ENCODE results near the gene NQO2.

GRCh38 chr6:2976060-2976459 lies 23.6 kb upstream of the NQO2 start:
- TF ChIP-seq, protein P1, sequence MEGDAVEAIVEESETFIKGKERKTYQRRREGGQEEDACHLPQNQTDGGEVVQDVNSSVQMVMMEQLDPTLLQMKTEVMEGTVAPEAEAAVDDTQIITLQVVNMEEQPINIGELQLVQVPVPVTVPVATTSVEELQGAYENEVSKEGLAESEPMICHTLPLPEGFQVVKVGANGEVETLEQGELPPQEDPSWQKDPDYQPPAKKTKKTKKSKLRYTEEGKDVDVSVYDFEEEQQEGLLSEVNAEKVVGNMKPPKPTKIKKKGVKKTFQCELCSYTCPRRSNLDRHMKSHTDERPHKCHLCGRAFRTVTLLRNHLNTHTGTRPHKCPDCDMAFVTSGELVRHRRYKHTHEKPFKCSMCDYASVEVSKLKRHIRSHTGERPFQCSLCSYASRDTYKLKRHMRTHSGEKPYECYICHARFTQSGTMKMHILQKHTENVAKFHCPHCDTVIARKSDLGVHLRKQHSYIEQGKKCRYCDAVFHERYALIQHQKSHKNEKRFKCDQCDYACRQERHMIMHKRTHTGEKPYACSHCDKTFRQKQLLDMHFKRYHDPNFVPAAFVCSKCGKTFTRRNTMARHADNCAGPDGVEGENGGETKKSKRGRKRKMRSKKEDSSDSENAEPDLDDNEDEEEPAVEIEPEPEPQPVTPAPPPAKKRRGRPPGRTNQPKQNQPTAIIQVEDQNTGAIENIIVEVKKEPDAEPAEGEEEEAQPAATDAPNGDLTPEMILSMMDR (IDR thresholded peaks at IDR 0.05; ENCODE audit: poor library complexity, severe bottlenecking): no peak
- TF ChIP-seq POLR2AphosphoS5 (IDR thresholded peaks at IDR 0.05) (no peak), TAF1 (IDR thresholded peaks at IDR 0.05; ENCODE audit: low read depth) (no peak), EZH2 (IDR thresholded peaks at IDR 0.05; ENCODE audit: borderline replicate concordance, insufficient read depth, low read length, poor library complexity, severe bottlenecking) (no peak), REST (IDR thresholded peaks at IDR 0.05; ENCODE audit: borderline replicate concordance) (no peak), SMC3 (conservative IDR thresholded peaks at IDR 0.05; ENCODE audit: poor library complexity) (no peak), RAD21 (conservative IDR thresholded peaks at IDR 0.05) (no peak)

All from neural cell (in vitro differentiated cells).